Posterior vena cava (tissue), 2 donors: ENCODE measurements around the gene KRTAP12-4. TPM values are rescaled to one million over a fixed set of nuclear protein-coding genes. Genes with fewer than 3 reads are reported as not detected.
A peak's percentile ranks its signal among the peaks of the same experiment; 100 is the strongest.
"Not testable (repeated sequence)": the region's sequence is repeated elsewhere in the genome, so short reads cannot be mapped to it uniquely, and the experiment has no call there.

Source experiments
- DNase-seq: peaks from one replicate; pipeline ENCODE4 v3.0.0-alpha.2; 2020; ENCODE audit warnings: low spot score
- intact Hi-C, 2 donors: fragments of 100-400 bp; cut with DNase I; formaldehyde crosslinking; loops; one replicate each; pipeline versions ENCODE4 v1.14.1 to v1.14.2; 2022 to 2023
- total RNA-seq, 2 donors: library from RNA; stranded (reverse); fragmentation: NEBNext Ultra II Directional; extraction: Animal tissue kit (Norgen Biotek cat#: 25700); gene quantifications; one replicate each; pipeline ENCODE4 v1.2.1, GENCODE V29; 2021
- donor health status: DM: yes; HTN: yes; CAD: no.
- donor health status: DM: yes; HTN: yes; CAD: no.

Gene KRTAP12-4
- total RNA-seq, 2 donors from 2014 or later = not detected

GRCh38 chr21:44691686-44692085 lies 37.2 kb upstream of the KRTAP12-4 start:
- intact Hi-C loops = no loop called here
- DNase-seq = no peak

DNA sequence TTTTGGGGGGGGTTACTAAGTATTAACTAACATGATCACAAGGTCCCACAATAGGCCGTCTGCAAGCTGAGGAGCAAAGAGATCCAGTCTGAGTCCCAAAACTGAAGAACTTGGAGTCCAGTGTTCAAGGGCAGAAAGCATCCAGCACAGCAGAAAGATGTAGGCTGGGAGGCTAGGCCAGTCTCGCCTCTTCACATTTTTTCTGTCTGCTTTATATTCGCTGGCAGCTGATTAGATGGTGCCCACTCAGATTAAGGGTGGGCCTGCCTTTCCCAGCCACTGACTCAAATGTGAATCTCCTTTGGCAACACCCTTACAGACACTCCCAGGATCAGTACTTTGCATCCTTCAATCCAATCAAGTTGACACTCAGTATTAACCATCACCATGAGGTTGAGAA lies 35.3 kb upstream of the KRTAP12-4 start:
- DNase-seq, intact Hi-C loops: not testable (repeated sequence)

DNA sequence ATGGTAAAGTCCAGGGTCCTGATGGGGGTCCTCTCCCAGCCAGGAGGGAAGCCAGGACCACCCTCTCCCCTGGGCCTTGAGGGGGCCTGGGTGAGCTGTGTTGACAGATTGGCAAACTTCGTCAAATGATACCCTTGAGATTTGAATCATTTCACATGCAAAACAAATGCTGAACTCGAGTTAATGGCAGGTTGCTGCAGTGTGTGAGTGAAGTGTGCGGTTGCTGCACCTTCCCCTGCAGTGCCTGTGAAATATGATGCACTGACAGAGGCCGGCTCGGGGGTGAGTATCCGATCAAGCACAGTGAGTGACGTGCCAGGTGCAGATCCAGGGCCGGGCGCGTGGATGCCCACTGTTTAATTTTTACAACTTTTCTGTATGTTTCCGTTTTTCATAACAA lies 33.2 kb upstream of the KRTAP12-4 start:
- DNase-seq = peak; percentile 53
- intact Hi-C loops = no loop called here

DNA sequence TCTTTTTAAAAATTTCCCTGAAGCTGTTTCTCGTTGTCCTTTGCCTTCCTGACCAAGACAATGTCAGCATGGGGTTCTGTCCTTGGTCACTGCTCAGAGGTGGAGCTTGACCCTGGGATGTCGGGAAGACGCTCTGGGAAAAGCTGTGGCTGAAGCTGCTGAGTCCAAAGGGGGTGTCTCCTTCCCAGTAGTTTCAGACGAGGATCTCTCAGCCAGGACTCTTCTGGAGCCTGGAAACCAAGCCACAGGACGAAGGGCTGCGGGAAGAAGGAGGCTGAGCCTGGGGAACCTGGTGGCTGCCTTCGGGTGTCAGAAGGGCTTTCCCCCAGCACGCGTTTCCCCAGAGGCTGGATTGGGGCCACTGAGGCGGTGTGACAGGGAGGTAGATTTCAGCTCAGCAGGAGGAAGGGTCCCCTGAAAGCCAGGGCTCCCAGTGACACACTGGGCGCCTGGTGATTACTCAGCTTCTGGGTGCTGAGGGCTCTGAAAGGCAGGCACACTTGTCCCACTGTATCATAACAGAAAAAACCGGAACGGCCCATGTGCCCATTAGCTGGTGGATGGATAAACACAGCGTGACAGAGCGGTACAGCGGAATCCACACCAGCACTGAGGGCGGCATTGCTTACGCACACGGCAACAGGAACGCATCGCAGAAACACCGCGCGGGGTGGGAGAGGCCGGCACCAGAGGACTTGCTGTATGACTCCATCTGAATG lies 32.5 kb upstream of the KRTAP12-4 start:
- intact Hi-C loops = no loop called here
- peak; percentile 52 for DNase-seq

DNA sequence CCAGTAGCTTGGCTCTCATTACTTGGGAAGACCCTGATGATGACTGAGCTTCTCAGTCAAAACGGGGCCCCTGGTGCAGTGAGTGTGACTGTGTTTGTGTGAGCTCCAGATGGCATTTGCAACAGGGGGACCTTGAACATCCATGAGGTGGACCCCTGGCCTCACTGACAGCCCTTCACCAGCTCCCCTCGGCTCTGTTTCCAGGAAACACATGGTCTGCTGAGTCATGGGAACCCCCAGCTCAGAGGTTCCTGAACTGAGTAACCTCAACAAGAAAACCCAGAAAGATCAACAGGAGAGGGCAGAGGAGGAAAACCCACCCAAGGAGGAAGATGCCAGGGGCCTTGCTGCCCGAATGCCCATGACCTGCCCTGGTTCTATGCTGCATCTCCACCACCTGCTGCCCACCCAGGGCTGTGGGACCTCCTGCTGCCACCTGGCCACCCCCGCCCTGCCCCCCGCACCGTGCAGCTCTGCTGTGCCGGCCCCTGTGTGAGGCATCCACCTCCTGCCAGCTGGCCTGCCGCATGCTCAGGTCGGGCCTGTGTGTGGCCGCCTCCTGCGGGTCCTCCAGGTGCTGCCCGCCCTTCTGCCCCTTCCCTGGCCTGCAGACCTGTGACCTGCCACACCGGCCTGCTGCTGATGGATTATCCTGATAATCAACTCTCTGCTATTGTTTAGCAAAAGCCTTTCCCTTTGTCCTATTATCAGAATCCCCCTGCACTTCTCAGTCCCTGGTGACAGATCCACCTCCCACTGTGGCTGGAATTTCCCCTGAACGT lies 31.7 kb upstream of the KRTAP12-4 start:
- peak; percentile 66 for DNase-seq
- intact Hi-C loops = no loop called here

DNA sequence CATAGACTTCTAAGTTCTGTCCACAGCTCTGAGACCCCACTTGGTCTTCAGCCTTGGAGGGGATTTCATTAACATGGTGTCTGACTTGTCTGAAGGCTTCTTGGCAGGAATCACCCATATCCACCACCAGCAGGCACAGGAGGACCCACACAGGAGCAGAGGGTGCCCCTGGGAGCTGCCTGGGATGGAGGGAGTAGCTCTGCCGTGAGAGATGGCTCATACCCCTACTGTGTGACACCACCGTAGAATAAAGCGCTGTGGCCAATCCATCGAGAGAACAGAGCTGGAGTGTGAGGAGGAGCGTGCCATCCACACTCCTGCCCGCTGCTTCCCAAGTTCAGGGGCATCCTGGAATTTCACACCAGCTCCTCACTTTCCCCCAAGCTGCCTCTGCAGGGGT lies 30.6 kb upstream of the KRTAP12-4 start:
- peak; percentile 63 for DNase-seq
- intact Hi-C loops = not testable (repeated sequence)

DNA sequence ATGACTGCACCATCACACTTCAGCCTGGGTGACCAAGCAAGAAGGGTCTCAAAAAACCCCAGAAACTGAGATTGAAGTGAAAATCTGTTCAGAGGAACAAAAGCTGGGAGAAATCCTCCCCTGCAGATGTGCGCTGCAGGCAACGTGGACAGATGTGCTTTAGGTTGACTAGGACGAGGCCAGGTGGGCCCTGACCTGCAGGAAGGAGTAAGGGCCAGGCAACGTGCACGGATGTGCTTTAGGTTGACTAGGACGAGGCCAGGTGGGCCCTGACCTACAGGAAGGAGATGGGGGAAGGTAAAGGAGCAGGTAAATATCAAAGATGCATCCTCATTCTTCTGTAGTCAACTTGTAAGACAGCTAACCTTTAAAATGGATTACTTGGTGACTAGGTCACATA lies 30.0 kb upstream of the KRTAP12-4 start:
- intact Hi-C loops = no loop called here

GRCh38 chr21:44684077-44684476 lies 29.6 kb upstream of the KRTAP12-4 start:
- intact Hi-C loops = no loop called here
- no peak for DNase-seq

More for the DNA sequence above, 30.0 kb upstream of the KRTAP12-4 start:
- DNase-seq = no peak

DNA sequence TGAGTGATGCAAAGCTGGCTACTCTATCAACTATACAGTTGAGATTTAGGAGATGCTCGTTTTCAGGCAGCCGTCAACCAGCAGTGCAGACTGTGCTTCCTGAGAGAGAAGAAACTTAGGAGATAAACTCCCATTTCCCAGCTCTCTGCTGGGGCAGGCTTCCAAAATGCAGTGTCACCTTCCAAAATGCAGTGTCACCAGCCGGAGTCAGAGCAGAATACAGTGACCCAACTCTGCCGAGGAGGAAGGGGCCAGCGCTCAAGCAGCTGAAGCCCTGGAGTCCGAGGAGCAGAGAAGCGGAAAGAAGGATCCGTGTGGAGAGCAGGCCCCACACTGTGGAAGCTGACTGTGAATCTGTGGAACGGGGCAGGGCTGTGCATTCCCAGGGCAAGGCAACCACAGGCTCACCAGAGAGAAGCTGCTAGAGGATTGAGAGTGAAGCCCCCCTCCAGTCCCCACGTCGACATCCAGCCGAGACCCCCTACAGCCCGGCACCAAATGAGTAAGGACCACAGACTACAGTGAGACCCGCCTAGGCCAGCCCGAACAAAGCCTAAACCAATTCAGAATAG lies 28.2 kb upstream of the KRTAP12-4 start:
- no peak for DNase-seq

GRCh38 chr21:44681861-44682579 lies 27.6 kb upstream of the KRTAP12-4 start, which contains the start of gene KRTAP12-1:
KRTAP12-1 (minus strand) TSS chr21:44682163; CDS start chr21:44682123, 40 bp downstream.
- DNase-seq = no peak
- intact Hi-C loops = loop anchor here in 1 of 2 donors (1.0 kb wide), 1 partner anchor 27 kb away; no protein-coding TSS in a partner anchor

More for the DNA sequence above, 28.2 kb upstream of the KRTAP12-4 start:
- intact Hi-C loops = loop anchor here in 1 of 2 donors (1.0 kb wide), 1 partner anchor 27 kb away; no protein-coding TSS in a partner anchor

GRCh38 chr21:44681152-44681551 lies 26.7 kb upstream of the KRTAP12-4 start:
- intact Hi-C loops = no loop called here
- DNase-seq = no peak

- intact Hi-C loops = no loop called here
- no peak for DNase-seq
Observed at GRCh38 chr21:44677881-44678280, 23.4 kb upstream of the KRTAP12-4 start.

DNA sequence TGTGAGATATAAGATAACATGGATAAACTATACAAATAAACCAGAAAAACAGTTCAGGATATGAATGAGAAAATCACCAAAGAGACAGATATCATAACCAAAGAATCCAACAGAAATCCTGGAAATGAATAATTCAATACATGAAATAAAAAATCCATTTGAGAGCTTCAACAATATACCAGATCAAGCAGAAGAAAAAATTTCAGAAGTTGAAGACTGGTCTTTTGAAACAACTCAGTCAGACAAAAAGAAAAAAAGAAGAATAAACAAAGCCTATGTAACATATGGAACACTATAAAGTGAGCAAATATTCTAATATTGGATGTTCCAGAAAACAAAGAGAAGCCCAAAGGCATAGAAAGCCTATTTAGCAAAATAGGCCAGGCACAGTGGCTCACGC lies 17.5 kb upstream of the KRTAP12-4 start:
- intact Hi-C loops = no loop called here
- no peak for DNase-seq

- intact Hi-C loops = no loop called here
- no peak for DNase-seq
Observed at GRCh38 chr21:44670642-44671432, 16.4 kb upstream of the KRTAP12-4 start.

- DNase-seq = no peak
- intact Hi-C loops = no loop called here
Observed at GRCh38 chr21:44667612-44668011, 13.2 kb upstream of the KRTAP12-4 start.

DNA sequence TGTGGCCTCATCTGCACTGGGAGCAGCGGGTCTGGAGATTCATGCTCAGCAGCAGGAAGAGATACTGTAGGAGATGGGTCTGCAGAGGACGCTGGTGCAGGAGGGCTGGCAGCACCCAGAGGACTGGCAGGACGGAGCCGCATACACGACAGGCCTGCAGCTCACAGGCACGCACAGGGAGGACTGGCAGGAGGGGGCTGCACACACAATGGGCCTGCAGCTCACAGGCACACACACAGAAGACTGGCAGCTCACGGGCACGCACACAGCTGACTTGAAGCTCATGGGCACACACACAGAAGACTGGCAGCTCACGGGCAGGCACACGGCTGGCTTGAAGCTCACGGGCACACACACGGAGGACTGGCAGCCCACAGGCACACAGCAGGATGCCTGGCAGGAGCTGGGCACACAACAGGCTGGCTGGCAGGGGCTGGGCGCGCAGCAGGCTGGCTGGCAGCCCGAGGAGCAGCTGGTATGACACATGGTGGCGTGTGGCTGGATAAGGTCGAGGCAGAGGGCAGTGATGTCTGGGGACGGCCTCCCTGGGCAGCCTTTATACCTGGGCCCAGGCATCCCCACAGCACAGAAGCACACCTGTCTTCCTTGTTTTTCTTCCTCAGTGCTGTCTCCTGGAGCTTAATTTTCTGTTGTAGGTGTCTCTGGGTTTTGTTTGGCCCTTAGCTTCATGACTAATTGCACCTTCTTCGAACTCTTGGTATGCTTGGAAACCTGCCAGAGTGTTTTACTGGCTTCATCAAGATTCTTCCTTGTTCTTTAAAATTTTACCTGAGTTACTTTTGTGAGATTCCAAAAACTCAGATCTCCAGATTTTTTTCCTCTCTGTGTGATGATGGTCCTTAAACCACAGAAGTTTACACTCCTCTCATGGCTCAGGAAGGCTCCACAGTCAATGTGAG lies 12.2 kb upstream of the KRTAP12-4 start, which contains the start of gene KRTAP12-2:
KRTAP12-2 (minus strand) TSS at position 527 of the 920 bp plus-strand sequence; CDS start at position 486, 41 bp downstream.
- no peak for DNase-seq

GRCh38 chr21:44664691-44665090 lies 10.2 kb upstream of the KRTAP12-4 start:
- DNase-seq = no peak
- intact Hi-C loops = no loop called here

More for the DNA sequence above, 12.2 kb upstream of the KRTAP12-4 start, which contains the start of gene KRTAP12-2:
- intact Hi-C loops = no loop called here
